A673 (cell line): ENCODE data around the gene ASB8. TPM values are rescaled to one million over a fixed set of nuclear protein-coding genes. Genes with fewer than 3 reads are reported as not detected.
A peak's percentile ranks its signal among the peaks of the same experiment; 100 is the strongest.

Source experiments
- BruUV-seq: library from RNA; stranded (reverse); fragments of 400-500 nt; replicated peaks from 2 replicates; lab custom pipeline; 2021; lab: Mats Ljungman, UMichigan
- CTCF ChIA-PET: fragments of 300-600 bp; sonication (Branson Sonifier 250); formaldehyde crosslinking; loops from one replicate; lab custom pipeline; 2022; ENCODE audit warnings: antibody characterized with exemption; lab: Charles Lee
- POLR2A ChIA-PET: fragments of 300-600 bp; sonication (Branson Sonifier 250); formaldehyde crosslinking; loops from one replicate; lab custom pipeline; 2022; ENCODE audit warnings: antibody characterized with exemption; ENCODE audit not compliant: low non-redundant PET; lab: Charles Lee
- DNase-seq: peaks from one replicate; pipeline ENCODE4 v3.0.0-alpha.2; 2015; ENCODE audit warnings: low spot score
- H3K27ac ChIP-seq: fragments of 200-600 bp; sonication (generic); 2 replicates; pipeline ENCODE4 v1.5.1; 2016; ENCODE audit warnings: mixed run types, low read depth, mild to moderate bottlenecking, mixed read lengths, antibody characterized with exemption, low read length; ENCODE audit not compliant: poor library complexity, severe bottlenecking
- H3K27me3 ChIP-seq: fragments of 200-600 bp; sonication (generic); replicated peaks from 2 replicates; pipeline ENCODE4 v1.6.1; 2017; ENCODE audit warnings: mixed run types, low read depth, mild to moderate bottlenecking, mixed read lengths, antibody characterized with exemption, low read length; ENCODE audit not compliant: insufficient read depth, poor library complexity
- H3K36me3 ChIP-seq: fragments of 200-600 bp; sonication (generic); 2 replicates; pipeline ENCODE4 v1.6.1; 2016; ENCODE audit warnings: mixed run types, mild to moderate bottlenecking, mixed read lengths, antibody characterized with exemption, low read length; ENCODE audit not compliant: insufficient read depth, poor library complexity, severe bottlenecking
- H3K4me1 ChIP-seq: fragments of 200-600 bp; sonication (generic); 2 replicates; pipeline ENCODE4 v1.6.1; 2017; ENCODE audit warnings: mixed run types, mild to moderate bottlenecking, mixed read lengths, antibody characterized with exemption, low read length; ENCODE audit not compliant: insufficient read depth, poor library complexity, severe bottlenecking
- H3K4me3 ChIP-seq: fragments of 200-600 bp; sonication (generic); 2 replicates; pipeline ENCODE4 v1.5.1; 2016; ENCODE audit warnings: low read depth, mixed run types, mild to moderate bottlenecking, mixed read lengths, low read length; ENCODE audit not compliant: poor library complexity, severe bottlenecking
- H3K9me3 ChIP-seq: fragments of 200-600 bp; sonication (generic); 2 replicates; pipeline ENCODE4 v1.6.1; 2016; ENCODE audit warnings: mixed run types, low read depth, mild to moderate bottlenecking, mixed read lengths, antibody characterized with exemption, low read length; ENCODE audit not compliant: poor library complexity, severe bottlenecking
- CTCF ChIP-seq: fragments of 300-800, 200-600 bp; sonication (generic); conservative IDR thresholded peaks from 2 replicates; pipeline ENCODE4 v1.5.1; 2017; ENCODE audit warnings: low read depth, mild to moderate bottlenecking, antibody characterized with exemption, low read length, moderate library complexity, mixed read lengths
- EZH2 ChIP-seq: fragments of 200-600 bp; sonication (generic); IDR thresholded peaks from 2 replicates; pipeline ENCODE4 v1.6.1; 2017; ENCODE audit warnings: borderline replicate concordance, low read depth, mild to moderate bottlenecking, mixed read lengths, antibody characterized with exemption, low read length; ENCODE audit not compliant: poor library complexity, severe bottlenecking
- intact Hi-C: fragments of 100-400 bp; cut with micrococcal nuclease; formaldehyde crosslinking; loops from one replicate; pipeline ENCODE4 v1.10.0; 2022; ENCODE audit not compliant: unreplicated experiment
- total RNA-seq: library from RNA; stranded (reverse); gene quantifications from 2 replicates; pipeline ENCODE4 v1.2.3, GENCODE V29; 2021

Gene ASB8
- total RNA-seq, 1 experiment from 2014 or later: 23.5 TPM

GRCh38 chr12:48106681-48107613, 50.4 kb downstream of the ASB8 start:
- Histone ChIP-seq H3K27ac (peak overlapping the region; percentile 97), H3K4me1 (peaks cover 18% of the 10 kb centered on the region), H3K36me3 (no peaks in the 10 kb centered on the region), H3K4me3 (peak overlapping the region; percentile 94), H3K9me3 (no peaks in the 10 kb centered on the region), H3K27me3 (peaks cover 5% of the 10 kb centered on the region)
- ChIA-PET CTCF (interaction anchor here (0.6 kb wide), 1 partner anchor 138 kb away, joined by 3 read pairs; no protein-coding TSS in a partner anchor), POLR2A (no interaction called here)
- TSS peak; percentile 80 for BruUV-seq
- intact Hi-C loops: loop anchor here (5.0 kb wide), 1 partner anchor 50 kb away; the partner anchor contains the start of gene ASB8
- TF ChIP-seq CTCF (no peak), EZH2 (no peak)
- no peak for DNase-seq

- intact Hi-C loops: loop anchor here (5.0 kb wide), 1 partner anchor 51 kb away; the partner anchor contains the start of gene ASB8
- H3K27ac ChIP-seq: peak within 1 kb of the TSS; percentile 97
- no TSS peak for BruUV-seq
- POLR2A ChIA-PET: interaction anchor here (0.7 kb wide), 2 partner anchors 34 to 298 kb away, joined by 3 read pairs; no protein-coding TSS in a partner anchor
- H3K27me3 ChIP-seq: peaks cover 5% of the 10 kb centered on the region
- H3K36me3 ChIP-seq: no peaks in the 10 kb centered on the region
- H3K4me3 ChIP-seq: peak within 1 kb of the TSS; percentile 94
- H3K9me3 ChIP-seq: no peaks in the 10 kb centered on the region
- CTCF ChIA-PET: no interaction called here
- TF ChIP-seq EZH2: no peak
- TF ChIP-seq CTCF: peak; percentile 21; the same call in 1 of the 2 replicates
- peaks cover 18% of the 10 kb centered on the region for H3K4me1 ChIP-seq
- DNase-seq: peak; percentile 91
Observed at GRCh38 chr12:48105867-48106680, 51.2 kb downstream of the ASB8 start, which contains the start of gene SENP1. TSS of gene SENP1 (minus strand) at chr12:48106079. CDS start at chr12:48101472, 4,607 bp downstream.

- H3K4me1 ChIP-seq: peaks cover 18% of the 10 kb centered on the region
- no TSS peak for BruUV-seq
- peak overlapping the region; percentile 97 for H3K27ac ChIP-seq
- DNase-seq: peak; percentile 46
- intact Hi-C loops: loop anchor here (5.0 kb wide), 1 partner anchor 52 kb away; the partner anchor contains the start of gene ASB8
- peaks cover 5% of the 10 kb centered on the region for H3K27me3 ChIP-seq
- peak overlapping the region; percentile 94 for H3K4me3 ChIP-seq
- TF ChIP-seq CTCF (no peak), EZH2 (no peak)
- ChIA-PET CTCF (no interaction called here), POLR2A (interaction anchor here (0.7 kb wide), 2 partner anchors 34 to 297 kb away, joined by 3 read pairs; no protein-coding TSS in a partner anchor)
- no peaks in the 10 kb centered on the region for H3K9me3 ChIP-seq
- H3K36me3 ChIP-seq: no peaks in the 10 kb centered on the region
Observed at GRCh38 chr12:48105321-48105866, 51.9 kb downstream of the ASB8 start.
